ENCODE data around the gene PLCD1.
"Not testable (repeated sequence)": the region's sequence is repeated elsewhere in the genome, so short reads cannot be mapped to it uniquely, and the experiment has no call there.

The PLCD1 gene

GRCh38 chr3:38029400-38030125 lies at the start of gene PLCD1:
PLCD1 (minus strand) TSS chr3:38029642; CDS start chr3:38029539, 103 bp downstream.
- DNase-seq (ENCODE audit: insufficient read length, low spot score) (no peak), FAIRE-seq (no peak)

- FAIRE-seq; DNase-seq (ENCODE audit: insufficient read length, low spot score): not testable (repeated sequence)
Measured at GRCh38 chr3:38077073-38077472, 47.6 kb upstream of the PLCD1 start.

GRCh38 chr3:38070013-38070412 lies 40.6 kb upstream of the PLCD1 start:
- FAIRE-seq (no peak), DNase-seq (ENCODE audit: insufficient read length, low spot score) (no peak)

GRCh38 chr3:38067508-38068233 lies 38.2 kb upstream of the PLCD1 start:
- FAIRE-seq (no peak), DNase-seq (ENCODE audit: insufficient read length, low spot score) (no peak)

GRCh38 chr3:38064453-38064852 lies 35.0 kb upstream of the PLCD1 start:
- DNase-seq (ENCODE audit: insufficient read length, low spot score); FAIRE-seq: not testable (repeated sequence)

GRCh38 chr3:38062809-38063208 lies 33.4 kb upstream of the PLCD1 start:
- FAIRE-seq (no peak), DNase-seq (ENCODE audit: insufficient read length, low spot score) (no peak)

GRCh38 chr3:38059591-38059990 lies 30.1 kb upstream of the PLCD1 start:
- DNase-seq (ENCODE audit: insufficient read length, low spot score) (no peak), FAIRE-seq (no peak)

GRCh38 chr3:38059148-38059547 lies 29.7 kb upstream of the PLCD1 start:
- no peak for DNase-seq (ENCODE audit: insufficient read length, low spot score)
- FAIRE-seq, result no peak

- DNase-seq (ENCODE audit: insufficient read length, low spot score), result no peak
- FAIRE-seq, result no peak
Measured at GRCh38 chr3:38054499-38055001, 25.1 kb upstream of the PLCD1 start.

GRCh38 chr3:38053813-38054498 lies 24.5 kb upstream of the PLCD1 start:
- FAIRE-seq; DNase-seq (ENCODE audit: insufficient read length, low spot score): not testable (repeated sequence)

- FAIRE-seq; DNase-seq (ENCODE audit: insufficient read length, low spot score): not testable (repeated sequence)
Measured at GRCh38 chr3:38053286-38053685, 23.8 kb upstream of the PLCD1 start.

GRCh38 chr3:38051131-38051530 lies 21.7 kb upstream of the PLCD1 start:
- no peak for FAIRE-seq
- no peak for DNase-seq (ENCODE audit: insufficient read length, low spot score)

- FAIRE-seq (no peak), DNase-seq (ENCODE audit: insufficient read length, low spot score) (no peak)
Measured at GRCh38 chr3:38049358-38050126, 20.1 kb upstream of the PLCD1 start.

- DNase-seq (ENCODE audit: insufficient read length, low spot score) (no peak), FAIRE-seq (no peak)
Measured at GRCh38 chr3:38047896-38048295, 18.5 kb upstream of the PLCD1 start.

- no peak for DNase-seq (ENCODE audit: insufficient read length, low spot score)
- FAIRE-seq, result no peak
Measured at GRCh38 chr3:38046821-38047220, 17.4 kb upstream of the PLCD1 start.

GRCh38 chr3:38046027-38046426 lies 16.6 kb upstream of the PLCD1 start:
- no peak for FAIRE-seq
- DNase-seq (ENCODE audit: insufficient read length, low spot score), result no peak

- DNase-seq (ENCODE audit: insufficient read length, low spot score) (no peak), FAIRE-seq (no peak)
Measured at GRCh38 chr3:38043486-38043885, 14.0 kb upstream of the PLCD1 start.

GRCh38 chr3:38040401-38040800 lies 11.0 kb upstream of the PLCD1 start:
- DNase-seq (ENCODE audit: insufficient read length, low spot score) (no peak), FAIRE-seq (no peak)

- FAIRE-seq, result peak; percentile 61
Measured at GRCh38 chr3:38039899-38040261, 10.4 kb upstream of the PLCD1 start.

GRCh38 chr3:38039101-38039898 lies 9.9 kb upstream of the PLCD1 start, which contains the start of gene DLEC1:
DLEC1 (plus strand) TSS chr3:38039208; CDS start chr3:38039226, 18 bp downstream.
- FAIRE-seq (peak; percentile 87), DNase-seq (ENCODE audit: insufficient read length, low spot score) (peak; percentile 86)

More at GRCh38 chr3:38039899-38040261, 10.4 kb upstream of the PLCD1 start:
- no peak for DNase-seq (ENCODE audit: insufficient read length, low spot score)
